Transverse colon (tissue), 4 donors: Measurements from ENCODE around the gene ICA1. TPM values are rescaled to one million over a fixed set of nuclear protein-coding genes. Genes with fewer than 3 reads are reported as not detected.

Source experiments
- DNase-seq: peaks from one replicate; pipeline ENCODE4 v3.0.0-alpha.2; 2019
- H3K27ac ChIP-seq, 4 donors: fragments of 200-600 bp; sonication (generic); 2 replicates each; pipeline ENCODE4 v1.5.1; 2016 to 2018; ENCODE audit warnings: inconsistent platforms in 4 of 4
- H3K27me3 ChIP-seq: fragments of 200-600 bp; sonication (generic); 2 replicates; pipeline ENCODE4 v1.5.1; 2017; ENCODE audit warnings: inconsistent platforms
- H3K36me3 ChIP-seq, 4 donors: fragments of 200-600 bp; sonication (generic); 2 replicates each; pipeline ENCODE4 v1.5.1; 2017 to 2019; ENCODE audit warnings: inconsistent platforms in 4 of 4
- H3K4me1 ChIP-seq, 4 donors: fragments of 200-600 bp; sonication (generic); 2 replicates each; pipeline ENCODE4 v1.5.1; 2017 to 2020; ENCODE audit warnings: inconsistent platforms in 4 of 4
- H3K4me3 ChIP-seq, 4 donors: fragments of 200-600 bp; sonication (generic); 1 replicate in 1 of 4; 2 replicates in 3 of 4; pipeline versions ENCODE4 v1.5.1 to v1.6.1; 2017 to 2019; ENCODE audit warnings: inconsistent platforms in 4 of 4
- H3K9me3 ChIP-seq, 2 donors: fragments of 200-600 bp; sonication (generic); 2 replicates each; pipeline ENCODE4 v1.5.1; 2017 to 2019; ENCODE audit warnings: inconsistent platforms in 2 of 2
- CTCF ChIP-seq, 5 experiments: fragments of 200-600 bp in 3 of 5; fragments of 450-650 bp in 2 of 5; sonication (generic) in 3 of 5; IDR thresholded peaks; 1 replicate in 2 of 5; 2 replicates in 3 of 5; pipeline ENCODE4 v1.5.1; 2016 to 2017; ENCODE audit warnings: antibody characterized with exemption in 5 of 5, inconsistent platforms in 3 of 5, mild to moderate bottlenecking in 2 of 5, moderate library complexity in 1 of 5
- EP300 ChIP-seq: sonication (generic); formaldehyde crosslinking; IDR thresholded peaks from one replicate; pipeline ENCODE4 v1.6.1; 2017; ENCODE audit warnings: antibody characterized with exemption, low read depth
- POLR2A ChIP-seq: fragments of 450-650 bp; IDR thresholded peaks from one replicate; pipeline ENCODE4 v1.6.1; 2016; ENCODE audit warnings: antibody characterized with exemption, mild to moderate bottlenecking, moderate library complexity
- POLR2AphosphoS5 ChIP-seq, 3 donors: sonication (generic); formaldehyde crosslinking; IDR thresholded peaks; one replicate each; pipeline ENCODE4 v1.6.1; 2016; ENCODE audit warnings: antibody characterized with exemption in 3 of 3
- WGBS, 2 donors: methylation state at CpG; one replicate each; pipeline ENCODE4 v1.1.5; 2018; ENCODE audit warnings: low coverage in 1 of 2; 5-methylcytosine and 5-hydroxymethylcytosine counted together
- in situ Hi-C, 4 donors: fragments of 200-750 bp; cut with MboI; loops; one replicate each; pipeline versions ENCODE4 v1.15.0 to v1.15.1; 2017; ENCODE audit warnings: low sequenced_read_pairs in 3 of 4, low pct_ligation_motif_present in 1 of 4, low pct_unique_long_range_greater_than_20kb in 1 of 4
- intact Hi-C: fragments of 100-400 bp; cut with DNase I; formaldehyde crosslinking; loops from one replicate; pipeline ENCODE4 v1.15.1; 2023; ENCODE audit warnings: low total_unique reads
- total RNA-seq, 4 donors: library from RNA; depleted of rRNA; stranded (reverse); fragments of >200 nt; gene quantifications; one replicate each; pipeline ENCODE4 v1.1.0, GENCODE V29; 2016

The ICA1 gene
- 10 to 100 TPM; 47.9 to 79.4 (median 54.3) TPM for total RNA-seq

- Histone ChIP-seq H3K27me3 (peaks cover 18% of the 10 kb centered on the region), H3K4me3 (peak within 1 kb of the TSS; percentile 40 to 85 (median 60)), H3K9me3 (no peaks in the 10 kb centered on the region), H3K4me1 (peaks cover 0 to 11% (median 0%) of the 10 kb centered on the region in 4 donors), H3K36me3 (no peaks in the 10 kb centered on the region), H3K27ac (peak within 1 kb of the TSS; percentile 87 to 95 (median 89))
- in situ Hi-C loops: no loop called here
- 2% methylated on average over 30 of the region's 109 CpGs; no CpG with 5 or more reads in 1 of the 2 donors for WGBS, 2 donors
- TF ChIP-seq CTCF (IDR thresholded peaks at IDR 0.05) (no peak), POLR2AphosphoS5 (IDR thresholded peaks at IDR 0.05) (peak; percentile 31 to 68 (median 39)), POLR2A (peak; percentile 69), EP300 (no peak)
- peak; percentile 80 for DNase-seq
- intact Hi-C loops: no loop called here
Observed at GRCh38 chr7:8261711-8262695, at the start of gene ICA1. TSS of gene ICA1 (minus strand) at chr7:8262167. CDS start at chr7:8235926, 26,241 bp downstream.

- DNase-seq: no peak
- TF ChIP-seq POLR2AphosphoS5 (IDR thresholded peaks at IDR 0.05) (no peak), CTCF (IDR thresholded peaks at IDR 0.05) (no peak), EP300 (no peak), POLR2A (no peak)
- Histone ChIP-seq H3K4me3 (no peak overlapping the region), H3K27ac (no peak overlapping the region), H3K4me1 (no peaks in the 10 kb centered on the region), H3K27me3 (no peaks in the 10 kb centered on the region), H3K36me3 (no peaks in the 10 kb centered on the region), H3K9me3 (peaks cover 5 to 8% of the 10 kb centered on the region in 2 donors)
- WGBS, 2 donors: 77% methylated on average over 1 of the region's 1 CpG; no CpG with 5 or more reads in 1 of the 2 donors
- intact Hi-C loops: no loop called here
- in situ Hi-C loops: no loop called here
Observed at GRCh38 chr7:8310876-8311275, 48.9 kb upstream of the ICA1 start.

GRCh38 chr7:8305625-8306388 lies 43.8 kb upstream of the ICA1 start:
- Histone ChIP-seq H3K4me1 (no peaks in the 10 kb centered on the region), H3K27ac (no peak overlapping the region), H3K27me3 (no peaks in the 10 kb centered on the region), H3K36me3 (no peaks in the 10 kb centered on the region), H3K9me3 (no peaks in the 10 kb centered on the region), H3K4me3 (no peak overlapping the region)
- intact Hi-C loops (no loop called here), in situ Hi-C loops (no loop called here)
- TF ChIP-seq EP300 (no peak), POLR2AphosphoS5 (IDR thresholded peaks at IDR 0.05) (no peak), CTCF (IDR thresholded peaks at IDR 0.05) (no peak), POLR2A (no peak)
- 87 to 92% methylated on average over 2 to 10 of the region's 10 CpGs for WGBS, 2 donors
- no peak for DNase-seq

- H3K27ac ChIP-seq: no peak overlapping the region
- H3K4me3 ChIP-seq: no peak overlapping the region
- DNase-seq: no peak
- H3K36me3 ChIP-seq: no peaks in the 10 kb centered on the region
- TF ChIP-seq EP300 (no peak), CTCF (IDR thresholded peaks at IDR 0.05) (no peak), POLR2AphosphoS5 (IDR thresholded peaks at IDR 0.05) (no peak), POLR2A (no peak)
- WGBS, 2 donors: 69 to 78% methylated on average over 1 to 2 of the region's 2 CpGs
- no peaks in the 10 kb centered on the region for H3K9me3 ChIP-seq
- no peaks in the 10 kb centered on the region for H3K27me3 ChIP-seq
- in situ Hi-C loops: no loop called here
- no peaks in the 10 kb centered on the region for H3K4me1 ChIP-seq
- intact Hi-C loops: no loop called here
Observed at GRCh38 chr7:8305104-8305503, 43.1 kb upstream of the ICA1 start.
